ENCODE data around the gene URB1. TPM values are rescaled to one million over a fixed set of nuclear protein-coding genes. Genes with fewer than 3 reads are reported as not detected.

URB1 gene
- total and polyA plus RNA-seq, 2 donors (not counting 3 experiments of a cell fraction or from before 2014, with no cell fraction given) = 8.0 to 27.3 TPM

DNA sequence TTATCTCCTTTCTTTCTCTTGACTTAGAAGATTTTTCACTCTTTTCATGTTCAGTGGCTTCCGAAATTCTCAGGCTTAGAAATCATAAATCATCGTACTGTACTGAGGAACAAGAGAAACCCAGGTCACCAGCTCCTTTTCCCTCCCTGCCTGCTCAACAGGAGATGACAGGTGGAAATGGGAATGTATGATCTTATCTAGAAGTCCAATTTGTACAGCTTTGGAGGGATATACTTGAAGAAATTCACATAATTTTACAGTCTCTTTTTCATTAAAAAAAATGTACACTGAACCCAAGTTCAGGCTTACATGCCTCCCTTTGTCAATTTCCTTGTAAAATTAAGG, 31.4 kb upstream of the URB1 start:
- H2AFZ ChIP-seq (ENCODE audit: low read depth, low read length) = no peak overlapping the region
- CTCF ChIA-PET = interaction anchor here (0.9 to 1.3 kb wide), 6 partner anchors 10 to 145 kb away, joined by 3 to 4 read pairs (median 3); no protein-coding TSS in a partner anchor
- no peaks in the 10 kb centered on the region for H4K20me1 ChIP-seq (replicated peaks; ENCODE audit: control insufficient read depth, extremely low read depth, insufficient read depth, low read length)
- no peaks in the 10 kb centered on the region for H3K27me3 ChIP-seq (ENCODE audit: control insufficient read depth in 2 of 2, insufficient read depth in 2 of 2, low read length in 2 of 2)
- H3K36me3 ChIP-seq (ENCODE audit: control insufficient read depth in 2 of 2, extremely low read depth in 1 of 2, insufficient read depth in 2 of 2, low read length in 2 of 2) = no peaks in the 10 kb centered on the region
- POLR2A ChIA-PET = no interaction called here
- H3K9me3 ChIP-seq (replicated peaks; ENCODE audit: control insufficient read depth, insufficient read depth, low read length) = no peaks in the 10 kb centered on the region
- no peaks in the 10 kb centered on the region for H3K9me1 ChIP-seq (replicated peaks; ENCODE audit: control insufficient read depth, extremely low read depth, insufficient read depth, low read length)
- intact Hi-C loops (cut with micrococcal nuclease) = no loop called here
- BruUV-seq (replicated peaks) = no TSS peak
- peaks cover 34% of the 10 kb centered on the region for H3K4me1 ChIP-seq (ENCODE audit: control insufficient read depth, extremely low read depth, insufficient read depth, low read length)
- peak; percentile 35 for DNase-seq (ENCODE audit: low read depth, low spot score)
- peak overlapping the region; percentile 4 for H3K4me2 ChIP-seq (ENCODE audit: insufficient read depth, low read length)
- no peak overlapping the region for H3K4me3 ChIP-seq (replicated peaks in 1 of 3; ENCODE audit: insufficient read depth in 1 of 3, low read depth in 1 of 3, low read length in 3 of 3)
- H3K27ac ChIP-seq (ENCODE audit: insufficient read depth, low read depth, low read length) = no peak overlapping the region
- peaks cover 79% of the 10 kb centered on the region for H3K79me2 ChIP-seq (ENCODE audit: control insufficient read depth, insufficient read depth, low read length)
- H3K9ac ChIP-seq (replicated peaks; ENCODE audit: extremely low read depth, insufficient read depth, low read length) = no peak overlapping the region
- TF ChIP-seq JUN (IDR thresholded peaks at IDR 0.05; ENCODE audit: borderline replicate concordance, insufficient read depth, insufficient read length, low read depth) (no peak), FOS (IDR thresholded peaks at IDR 0.05; ENCODE audit: borderline replicate concordance, insufficient read depth, low read length) (no peak), MYC (IDR thresholded peaks at IDR 0.05; ENCODE audit: low read depth, low read length) (no peak), POLR2A (IDR thresholded peaks at IDR 0.05; ENCODE audit: low read depth, low read length) (no peak), GATA2 (IDR thresholded peaks at IDR 0.05; ENCODE audit: insufficient read depth, insufficient read length, low read depth, low read length) (no peak), POLR2AphosphoS5 (IDR thresholded peaks at IDR 0.05; ENCODE audit: insufficient read depth, low read depth, low read length) (no peak), EZH2 (IDR thresholded peaks at IDR 0.05; ENCODE audit: borderline replicate concordance, low read depth, low read length, severe bottlenecking) (no peak)
- TF ChIP-seq, protein P1, sequence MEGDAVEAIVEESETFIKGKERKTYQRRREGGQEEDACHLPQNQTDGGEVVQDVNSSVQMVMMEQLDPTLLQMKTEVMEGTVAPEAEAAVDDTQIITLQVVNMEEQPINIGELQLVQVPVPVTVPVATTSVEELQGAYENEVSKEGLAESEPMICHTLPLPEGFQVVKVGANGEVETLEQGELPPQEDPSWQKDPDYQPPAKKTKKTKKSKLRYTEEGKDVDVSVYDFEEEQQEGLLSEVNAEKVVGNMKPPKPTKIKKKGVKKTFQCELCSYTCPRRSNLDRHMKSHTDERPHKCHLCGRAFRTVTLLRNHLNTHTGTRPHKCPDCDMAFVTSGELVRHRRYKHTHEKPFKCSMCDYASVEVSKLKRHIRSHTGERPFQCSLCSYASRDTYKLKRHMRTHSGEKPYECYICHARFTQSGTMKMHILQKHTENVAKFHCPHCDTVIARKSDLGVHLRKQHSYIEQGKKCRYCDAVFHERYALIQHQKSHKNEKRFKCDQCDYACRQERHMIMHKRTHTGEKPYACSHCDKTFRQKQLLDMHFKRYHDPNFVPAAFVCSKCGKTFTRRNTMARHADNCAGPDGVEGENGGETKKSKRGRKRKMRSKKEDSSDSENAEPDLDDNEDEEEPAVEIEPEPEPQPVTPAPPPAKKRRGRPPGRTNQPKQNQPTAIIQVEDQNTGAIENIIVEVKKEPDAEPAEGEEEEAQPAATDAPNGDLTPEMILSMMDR (IDR thresholded peaks at IDR 0.05; ENCODE audit: extremely low read depth in 1 of 2, insufficient read depth in 1 of 2, low read depth in 1 of 2, low read length in 2 of 2) = no peak
- TF ChIP-seq, protein P2, sequence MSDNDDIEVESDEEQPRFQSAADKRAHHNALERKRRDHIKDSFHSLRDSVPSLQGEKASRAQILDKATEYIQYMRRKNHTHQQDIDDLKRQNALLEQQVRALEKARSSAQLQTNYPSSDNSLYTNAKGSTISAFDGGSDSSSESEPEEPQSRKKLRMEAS (IDR thresholded peaks at IDR 0.05; ENCODE audit: insufficient read depth, insufficient read length) = no peak
- FAIRE-seq = no peak
- dilution Hi-C loops (cut with MboI; ENCODE audit: extremely low pct_ligation_motif_present, low sequenced_read_pairs) = no loop called here

All from endothelial cell of umbilical vein (primary cell).